Retinal pigment epithelial cell (primary cell): ENCODE data around the gene POLR2I.

Experiments
- DNase-seq: peaks from one replicate; pipeline ENCODE4 v3.0.0-alpha.2; 2010; ENCODE audit warnings: low read depth
- H3K4me3 ChIP-seq: 2 replicates; pipeline ENCODE4 v1.5.1; 2011; ENCODE audit warnings: mild to moderate bottlenecking, low read length, control low read depth, moderate library complexity
- TF ChIP-seq, protein P1 (sequence below): conservative IDR thresholded peaks from 2 replicates; pipeline ENCODE4 v1.5.1; 2011; ENCODE audit warnings: low read depth, low read length, control low read depth, inconsistent platforms

POLR2I gene

DNA sequence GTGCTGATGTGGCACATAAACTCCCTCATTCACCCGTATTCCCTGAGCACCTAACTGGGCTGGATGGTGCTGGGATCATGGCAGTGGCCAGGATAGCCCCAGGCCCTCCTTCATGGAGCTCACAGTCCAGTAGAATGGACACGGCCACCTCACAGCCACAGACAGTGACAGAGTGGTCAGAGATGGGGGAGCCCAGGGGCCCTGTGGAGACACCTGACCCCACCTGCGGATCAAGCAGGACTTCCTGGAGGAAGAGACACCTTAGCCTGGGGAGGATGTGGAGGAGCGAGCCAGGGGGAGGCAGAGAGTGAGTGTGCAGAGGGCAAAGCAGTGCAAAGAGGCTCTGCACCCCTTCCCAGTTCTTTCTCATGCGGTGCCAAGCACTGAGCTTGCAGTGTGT is 24.8 kb downstream of the POLR2I start:
- DNase-seq: no peak

DNA sequence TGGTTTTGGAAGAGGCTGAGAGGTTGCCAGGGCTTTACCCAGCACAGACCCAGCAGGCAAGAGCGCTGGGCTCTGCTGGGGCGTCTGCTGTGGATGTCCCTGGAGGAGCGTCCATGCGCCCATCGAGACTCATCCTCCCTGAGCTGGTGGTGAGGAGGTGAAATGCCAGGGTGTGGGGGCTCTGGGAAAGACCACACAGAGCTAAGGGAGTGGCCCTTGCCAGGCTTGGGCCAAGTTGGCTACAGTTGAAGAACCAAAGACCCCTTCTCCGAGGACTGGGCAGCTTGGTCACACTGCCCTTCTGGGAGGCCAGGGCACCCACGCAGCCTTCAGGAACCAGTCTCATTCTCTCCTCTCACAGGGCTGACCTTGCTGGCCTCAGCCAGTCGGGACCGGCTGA is 28.3 kb downstream of the POLR2I start:
- TF ChIP-seq, protein P1, sequence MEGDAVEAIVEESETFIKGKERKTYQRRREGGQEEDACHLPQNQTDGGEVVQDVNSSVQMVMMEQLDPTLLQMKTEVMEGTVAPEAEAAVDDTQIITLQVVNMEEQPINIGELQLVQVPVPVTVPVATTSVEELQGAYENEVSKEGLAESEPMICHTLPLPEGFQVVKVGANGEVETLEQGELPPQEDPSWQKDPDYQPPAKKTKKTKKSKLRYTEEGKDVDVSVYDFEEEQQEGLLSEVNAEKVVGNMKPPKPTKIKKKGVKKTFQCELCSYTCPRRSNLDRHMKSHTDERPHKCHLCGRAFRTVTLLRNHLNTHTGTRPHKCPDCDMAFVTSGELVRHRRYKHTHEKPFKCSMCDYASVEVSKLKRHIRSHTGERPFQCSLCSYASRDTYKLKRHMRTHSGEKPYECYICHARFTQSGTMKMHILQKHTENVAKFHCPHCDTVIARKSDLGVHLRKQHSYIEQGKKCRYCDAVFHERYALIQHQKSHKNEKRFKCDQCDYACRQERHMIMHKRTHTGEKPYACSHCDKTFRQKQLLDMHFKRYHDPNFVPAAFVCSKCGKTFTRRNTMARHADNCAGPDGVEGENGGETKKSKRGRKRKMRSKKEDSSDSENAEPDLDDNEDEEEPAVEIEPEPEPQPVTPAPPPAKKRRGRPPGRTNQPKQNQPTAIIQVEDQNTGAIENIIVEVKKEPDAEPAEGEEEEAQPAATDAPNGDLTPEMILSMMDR: no peak
- no peak for DNase-seq
- H3K4me3 ChIP-seq: no peak overlapping the region

More for the DNA sequence above, 24.8 kb downstream of the POLR2I start:
- TF ChIP-seq, protein P1: no peak
- H3K4me3 ChIP-seq: no peak overlapping the region

DNA sequence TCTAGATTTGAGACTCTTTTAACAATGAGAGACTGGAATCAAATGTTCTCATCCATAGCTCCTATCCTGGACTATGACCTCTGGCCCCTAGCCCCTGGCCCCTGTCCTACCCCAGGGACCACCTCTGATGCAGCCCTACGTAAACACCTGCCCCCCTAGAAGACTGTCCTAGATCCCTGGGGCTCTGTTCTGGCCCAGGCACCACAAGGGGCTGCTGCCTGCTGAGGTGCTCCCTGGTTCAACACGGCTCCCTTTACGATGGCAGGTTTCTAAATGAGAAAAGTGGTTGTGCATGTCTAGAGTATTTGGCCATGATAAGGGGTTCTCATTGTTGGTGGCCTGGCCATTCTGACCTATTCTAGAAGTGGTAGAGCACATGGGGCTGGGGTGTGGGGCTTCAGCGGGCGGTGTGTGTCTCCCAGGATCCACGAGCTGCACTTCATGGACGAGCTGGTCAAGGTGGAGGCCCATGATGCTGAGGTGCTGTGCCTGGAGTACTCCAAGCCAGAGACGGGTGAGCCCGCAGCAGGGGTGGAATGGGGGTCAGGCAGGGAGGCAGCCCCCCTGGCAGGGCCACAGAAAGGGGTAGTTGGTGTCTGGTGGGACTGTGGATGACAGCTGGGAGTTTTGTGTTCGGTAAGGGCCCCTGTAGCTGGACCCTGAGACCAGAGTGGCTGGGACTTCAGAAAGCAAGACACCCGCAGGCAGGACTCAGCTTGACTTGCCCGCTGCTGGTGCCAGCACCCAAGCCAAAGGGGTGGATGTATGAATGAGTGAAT is 30.3 kb downstream of the POLR2I start:
- DNase-seq: no peak
- TF ChIP-seq, protein P1: no peak
- H3K4me3 ChIP-seq: no peak overlapping the region

DNA sequence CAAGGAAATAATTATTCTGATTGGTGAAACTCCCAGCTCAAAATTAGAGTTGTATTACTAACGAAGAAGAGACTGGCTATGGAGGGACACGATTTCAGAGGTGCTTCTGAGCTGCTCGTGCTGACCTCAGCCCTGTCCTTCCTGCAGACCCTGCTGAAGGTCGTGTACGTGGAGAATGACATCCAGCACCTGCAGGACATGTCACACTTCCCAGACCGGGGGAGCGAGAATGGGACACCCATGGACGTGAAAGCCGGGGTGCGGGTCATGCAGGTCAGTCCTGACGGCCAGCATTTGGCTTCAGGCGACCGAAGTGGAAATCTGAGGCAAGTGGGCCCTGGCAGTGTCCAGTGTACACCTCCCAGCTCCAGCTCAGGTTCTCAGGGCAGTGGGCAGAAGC is 31.8 kb downstream of the POLR2I start:
- TF ChIP-seq, protein P1: no peak
- H3K4me3 ChIP-seq: no peak overlapping the region
- no peak for DNase-seq

DNA sequence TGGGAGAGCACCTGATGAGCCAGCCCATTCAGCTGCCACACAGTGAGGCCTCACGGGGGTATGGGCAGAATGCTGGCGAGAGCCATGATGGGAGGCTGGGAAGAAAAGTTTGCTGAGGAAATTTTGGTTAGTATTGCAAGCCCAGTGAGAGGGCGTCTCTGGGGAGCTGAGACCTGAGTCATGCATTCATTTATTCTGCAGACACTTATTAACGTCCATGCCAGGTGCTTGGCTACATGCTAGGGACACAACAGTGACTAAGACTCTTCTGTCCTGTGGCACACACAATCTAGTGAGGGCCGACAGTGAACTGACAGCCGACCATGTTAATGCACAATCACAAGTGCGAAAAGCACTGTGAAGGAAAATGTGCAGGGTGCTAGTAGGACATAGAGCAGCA is 32.8 kb downstream of the POLR2I start:
- no peak overlapping the region for H3K4me3 ChIP-seq
- TF ChIP-seq, protein P1: no peak
- DNase-seq: no peak

DNA sequence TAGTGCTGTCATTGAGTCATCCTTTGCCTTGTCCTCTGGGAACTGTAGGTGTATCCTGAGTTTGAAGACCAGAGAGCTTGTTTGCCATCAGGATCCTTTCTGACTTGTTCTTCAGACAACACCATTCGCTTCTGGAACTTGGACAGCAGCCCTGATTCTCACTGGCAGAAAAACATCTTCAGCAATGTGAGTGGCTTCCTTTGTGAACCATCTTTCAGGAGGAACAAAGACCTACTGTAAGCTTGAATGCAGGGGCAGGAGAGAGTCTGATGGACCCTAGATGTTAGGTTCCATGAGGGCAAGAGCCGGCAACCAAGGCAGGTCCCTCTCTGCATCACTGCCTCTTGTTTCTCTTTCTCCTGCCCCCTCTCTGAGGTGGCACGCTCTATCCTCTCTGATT is 33.3 kb downstream of the POLR2I start:
- H3K4me3 ChIP-seq: no peak overlapping the region
- TF ChIP-seq, protein P1: no peak
- no peak for DNase-seq

DNA sequence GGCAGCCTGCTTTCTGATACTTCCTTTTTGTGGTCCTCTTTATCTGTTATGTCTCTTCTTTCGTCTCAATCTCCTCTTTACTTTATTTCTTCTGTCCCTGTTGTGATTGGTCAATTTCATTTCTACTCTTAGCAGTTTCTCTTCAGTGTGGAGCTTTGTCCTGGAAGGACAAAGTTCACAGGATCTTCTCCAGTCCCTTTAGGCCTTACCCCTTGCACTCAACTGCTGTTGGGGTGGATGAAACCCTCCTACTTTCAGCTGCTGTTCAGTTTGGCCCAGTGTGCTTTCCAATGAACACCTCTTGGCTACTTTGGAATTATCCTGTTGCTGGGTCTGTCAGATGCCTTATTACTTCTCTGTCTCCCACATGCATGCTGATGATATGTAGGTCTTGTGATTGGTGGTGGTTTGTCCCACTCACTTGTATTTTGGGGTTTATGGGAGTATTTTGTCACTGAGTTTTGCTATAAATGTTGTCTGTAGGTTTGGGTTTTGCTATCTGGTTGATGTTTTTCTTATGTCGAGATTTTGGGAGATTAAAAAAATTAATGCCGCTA is 35.2 kb downstream of the POLR2I start:
- no peak overlapping the region for H3K4me3 ChIP-seq
- DNase-seq: no peak
- TF ChIP-seq, protein P1: no peak
